ENCODE data around the gene APBB1IP. TPM values are rescaled to one million over a fixed set of nuclear protein-coding genes. Genes with fewer than 3 reads are reported as not detected.
A peak's percentile ranks its signal among the peaks of the same experiment; 100 is the strongest.
"Not testable (repeated sequence)": the region's sequence is repeated elsewhere in the genome, so short reads cannot be mapped to it uniquely, and the experiment has no call there.

Gene APBB1IP
- total RNA-seq = 100 to 1,000 TPM in 2 of 3 donors, 10 to 100 TPM in 1; 92.5 to 119 (median 100) TPM
- total RNA-seq (2013) = 67.0 TPM

- DNase-seq = peak; percentile 58 to 76
- Histone ChIP-seq H3K4me3 (ENCODE audit: low read length) (peak within 1 kb of the TSS; percentile 70), H3K27me3 (ENCODE audit: control insufficient read depth, insufficient read depth, low read length) (no peaks in the 10 kb centered on the region), H3K27ac (ENCODE audit: low read length) (peak within 1 kb of the TSS; percentile 89), H3K4me1 (ENCODE audit: control insufficient read depth, insufficient read depth, low read length) (peaks cover 24% of the 10 kb centered on the region), H3K9me3 (ENCODE audit: control insufficient read depth, insufficient read depth, low read length) (no peaks in the 10 kb centered on the region), H3K36me3 (ENCODE audit: control insufficient read depth, insufficient read depth, low read length) (no peaks in the 10 kb centered on the region)
- Mint-ChIP-seq H3K27me3 (ENCODE audit: low read depth in 2 of 2) (no peaks in the 10 kb centered on the region), H3K9me3 (peaks cover 0 to 2% of the 10 kb centered on the region in 2 donors), H3K27ac (peak within 1 kb of the TSS; percentile 85 to 97), H3K36me3 (no peaks in the 10 kb centered on the region), H3K4me3 (peak within 1 kb of the TSS; percentile 97), H3K4me1 (peaks cover 50 to 56% of the 10 kb centered on the region in 2 donors)
- no peak for TF ChIP-seq CTCF (IDR thresholded peaks at IDR 0.05)
- intact Hi-C loops (cut with micrococcal nuclease) = loop anchor here (2.0 to 5.0 kb wide), 3 partner anchors 49 to 419 kb away; no protein-coding TSS in a partner anchor
- ATAC-seq = peak; percentile 49 to 82 (median 58)
- 0% methylated on average over 26 of the region's 36 CpGs for WGBS (ENCODE audit: insufficient coverage)
These were observed at the start of gene APBB1IP for GRCh38 chr10:26437637-26438461. Gene APBB1IP, plus strand, starts transcription at chr10:26438341. Its CDS starts 53,986 bp downstream, at chr10:26492327.

GRCh38 chr10:26389533-26389932 is 48.6 kb upstream of the APBB1IP start:
- Histone ChIP-seq H3K4me1 (ENCODE audit: control insufficient read depth, insufficient read depth, low read length) (peaks cover 9% of the 10 kb centered on the region), H3K9me3 (ENCODE audit: control insufficient read depth, insufficient read depth, low read length) (no peaks in the 10 kb centered on the region), H3K27me3 (ENCODE audit: control insufficient read depth, insufficient read depth, low read length) (peaks cover 11% of the 10 kb centered on the region), H3K36me3 (ENCODE audit: control insufficient read depth, insufficient read depth, low read length) (no peaks in the 10 kb centered on the region), H3K4me3 (ENCODE audit: low read length) (no peak overlapping the region), H3K27ac (ENCODE audit: low read length) (no peak overlapping the region)
- H3K27me3 Mint-ChIP-seq (ENCODE audit: low read depth in 2 of 2) = peaks cover 16 to 17% of the 10 kb centered on the region in 2 donors
- H3K4me1 Mint-ChIP-seq = no peaks in the 10 kb centered on the region
- no peak for ATAC-seq
- no peak overlapping the region for H3K27ac Mint-ChIP-seq
- no peaks in the 10 kb centered on the region for H3K9me3 Mint-ChIP-seq
- intact Hi-C loops (cut with micrococcal nuclease) = no loop called here
- no peak for DNase-seq
- TF ChIP-seq CTCF (IDR thresholded peaks at IDR 0.05) = no peak
- 90% methylated on average over 3 of the region's 3 CpGs for WGBS (ENCODE audit: insufficient coverage)
- no peak overlapping the region for H3K4me3 Mint-ChIP-seq
- no peaks in the 10 kb centered on the region for H3K36me3 Mint-ChIP-seq

- Histone ChIP-seq H3K27me3 (ENCODE audit: control insufficient read depth, insufficient read depth, low read length) (peaks cover 11% of the 10 kb centered on the region), H3K27ac (ENCODE audit: low read length) (no peak overlapping the region), H3K4me1 (ENCODE audit: control insufficient read depth, insufficient read depth, low read length) (peaks cover 9% of the 10 kb centered on the region), H3K9me3 (ENCODE audit: control insufficient read depth, insufficient read depth, low read length) (no peaks in the 10 kb centered on the region), H3K4me3 (ENCODE audit: low read length) (no peak overlapping the region), H3K36me3 (ENCODE audit: control insufficient read depth, insufficient read depth, low read length) (no peaks in the 10 kb centered on the region)
- no peak for TF ChIP-seq CTCF (IDR thresholded peaks at IDR 0.05)
- peaks cover 16 to 17% of the 10 kb centered on the region in 2 donors for H3K27me3 Mint-ChIP-seq (ENCODE audit: low read depth in 2 of 2)
- no peaks in the 10 kb centered on the region for H3K36me3 Mint-ChIP-seq
- intact Hi-C loops (cut with micrococcal nuclease) = no loop called here
- no peaks in the 10 kb centered on the region for H3K9me3 Mint-ChIP-seq
- ATAC-seq (peak in 2 of 3 donors; percentile 48 to 56), DNase-seq (peak in 1 of 2 donors; percentile 19)
- H3K4me3 Mint-ChIP-seq = peak overlapping the region; percentile 49
- WGBS (ENCODE audit: insufficient coverage) = 23% methylated on average over 69 of the region's 69 CpGs
- H3K4me1 Mint-ChIP-seq = no peaks in the 10 kb centered on the region
- H3K27ac Mint-ChIP-seq = no peak overlapping the region
These were observed 46.1 kb upstream of the APBB1IP start for GRCh38 chr10:26391701-26392695.

- H3K4me3 ChIP-seq (ENCODE audit: low read length); H3K4me1 Mint-ChIP-seq; H3K4me1 ChIP-seq (ENCODE audit: control insufficient read depth, insufficient read depth, low read length); H3K36me3 ChIP-seq (ENCODE audit: control insufficient read depth, insufficient read depth, low read length); H3K27me3 ChIP-seq (ENCODE audit: control insufficient read depth, insufficient read depth, low read length); H3K27ac ChIP-seq (ENCODE audit: low read length); DNase-seq; ATAC-seq; H3K27me3 Mint-ChIP-seq (ENCODE audit: low read depth in 2 of 2); H3K36me3 Mint-ChIP-seq; H3K9me3 Mint-ChIP-seq; intact Hi-C loops (cut with micrococcal nuclease); H3K27ac Mint-ChIP-seq; H3K4me3 Mint-ChIP-seq; H3K9me3 ChIP-seq (ENCODE audit: control insufficient read depth, insufficient read depth, low read length): not testable (repeated sequence)
- WGBS (ENCODE audit: insufficient coverage) = 100% methylated on average over 1 of the region's 2 CpGs
These were observed 39.8 kb upstream of the APBB1IP start for GRCh38 chr10:26398353-26398752.

Data from natural killer cell (primary cell).